NCI-H2107 treated with DMSO at 0.1 percent for 48 hours (cell line): ENCODE measurements around the gene PIPOX.
"Not testable (repeated sequence)": the region's sequence is repeated elsewhere in the genome, so short reads cannot be mapped to it uniquely, and the experiment has no call there.

Experiments used
- DNase-seq: peaks from one replicate; lab custom pipeline; 2025; ENCODE audit not compliant: unreplicated experiment; lab: John Stamatoyannopoulos, UW

PIPOX gene

GRCh38 chr17:29073045-29073444, 30.1 kb downstream of the PIPOX start:
- no peak for DNase-seq

GRCh38 chr17:29073520-29073919, 30.6 kb downstream of the PIPOX start:
- DNase-seq: no peak

GRCh38 chr17:29074488-29074887, 31.5 kb downstream of the PIPOX start:
- DNase-seq: no peak

GRCh38 chr17:29076087-29076486, 33.1 kb downstream of the PIPOX start:
- no peak for DNase-seq

GRCh38 chr17:29076722-29077121, 33.8 kb downstream of the PIPOX start:
- no peak for DNase-seq

GRCh38 chr17:29077320-29077719, 34.4 kb downstream of the PIPOX start:
- no peak for DNase-seq

GRCh38 chr17:29078183-29079045, 35.5 kb downstream of the PIPOX start:
- no peak for DNase-seq

- DNase-seq: no peak
Observed at GRCh38 chr17:29079433-29079832, 36.5 kb downstream of the PIPOX start.

GRCh38 chr17:29079887-29080286, 36.9 kb downstream of the PIPOX start:
- no peak for DNase-seq

- DNase-seq: no peak
Observed at GRCh38 chr17:29080323-29080722, 37.4 kb downstream of the PIPOX start.

GRCh38 chr17:29080965-29081364, 38.0 kb downstream of the PIPOX start:
- DNase-seq: no peak

- peak; percentile 83 for DNase-seq
Observed at GRCh38 chr17:29084541-29085146, 41.7 kb downstream of the PIPOX start.

GRCh38 chr17:29085223-29085622, 42.3 kb downstream of the PIPOX start:
- DNase-seq: no peak

GRCh38 chr17:29086628-29087332, 43.8 kb downstream of the PIPOX start:
- no peak for DNase-seq

GRCh38 chr17:29088782-29089181, 45.8 kb downstream of the PIPOX start:
- DNase-seq: not testable (repeated sequence)

GRCh38 chr17:29089601-29090044, 46.7 kb downstream of the PIPOX start:
- no peak for DNase-seq

- DNase-seq: no peak
Observed at GRCh38 chr17:29090108-29090507, 47.2 kb downstream of the PIPOX start.

GRCh38 chr17:29090750-29091605, 48.0 kb downstream of the PIPOX start:
- DNase-seq: no peak

GRCh38 chr17:29091606-29092289, 48.8 kb downstream of the PIPOX start:
- DNase-seq: peak; percentile 64
